ENCODE results near the gene RBPJL. TPM values are rescaled to one million over a fixed set of nuclear protein-coding genes. Genes with fewer than 3 reads are reported as not detected.

RBPJL gene
- total and polyA plus RNA-seq, 2 of the 13 experiments (the other 11 are each of a cell fraction or from before 2014, with no cell fraction given): not detected

DNA sequence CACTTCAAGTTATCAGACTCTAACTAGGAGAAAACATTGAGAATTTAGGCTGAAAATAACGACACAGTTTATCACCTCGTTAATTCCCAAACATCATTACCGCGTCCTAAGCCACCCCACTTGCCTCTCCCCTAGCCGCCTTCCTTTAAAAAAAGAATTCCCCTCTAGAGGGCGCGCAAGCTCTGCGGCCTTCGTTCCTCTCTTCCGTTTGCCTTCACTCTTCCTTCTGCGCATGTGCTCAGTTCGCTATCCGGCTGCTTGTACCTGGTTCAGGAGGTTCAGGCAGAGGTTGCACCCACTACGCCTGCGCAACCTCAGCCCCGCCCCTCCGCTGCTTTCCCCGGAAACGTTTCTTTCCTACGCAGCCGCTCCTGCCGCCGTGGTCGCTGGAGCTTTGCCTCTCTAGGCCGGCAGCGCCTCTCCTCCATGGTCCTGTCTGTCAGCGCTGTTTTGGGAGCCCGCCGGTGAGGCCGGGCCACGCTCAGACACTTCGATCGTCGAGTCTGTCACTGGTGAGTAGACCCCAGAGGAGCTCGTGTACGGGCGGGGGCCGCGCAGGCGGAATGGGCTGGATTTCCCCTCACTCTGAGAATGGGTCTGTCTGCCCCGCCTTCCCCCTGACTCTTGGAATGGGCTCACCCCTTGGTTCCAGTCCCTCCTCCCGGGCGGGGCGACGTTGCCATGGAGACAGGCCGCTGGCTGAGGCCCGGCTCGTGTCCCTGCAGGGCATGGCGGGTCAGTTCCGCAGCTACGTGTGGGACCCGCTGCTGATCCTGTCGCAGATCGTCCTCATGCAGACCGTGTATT is 56.4 kb downstream of the RBPJL start, which contains the start of gene SYS1 (continued):
- TF ChIP-seq ZBTB43 (CRISPR knock-in tag; conservative IDR thresholded peaks at IDR 0.05) (peak; percentile 54; the same call in 1 of the 2 replicates), ZNF577 (CRISPR knock-in tag; IDR thresholded peaks at IDR 0.05; ENCODE audit: borderline replicate concordance, low read depth) (no peak), ZNF430 (CRISPR knock-in tag; IDR thresholded peaks at IDR 0.05) (peak; percentile 86), ZNF766 (CRISPR knock-in tag; IDR thresholded peaks at IDR 0.05; ENCODE audit: borderline replicate concordance) (no peak; the same call in 1 of the 2 replicates), ZNF670 (CRISPR knock-in tag; IDR thresholded peaks at IDR 0.05; ENCODE audit: borderline replicate concordance) (peak; percentile 52; the same call in 1 of the 2 replicates), MBD4 (IDR thresholded peaks at IDR 0.05; ENCODE audit: borderline replicate concordance, low read length) (no peak), POLR2AphosphoS2 (IDR thresholded peaks at IDR 0.05; ENCODE audit: low read depth, low read length) (peak; percentile 87; the same call in 1 of the 2 replicates), HNRNPL (IDR thresholded peaks at IDR 0.05; ENCODE audit: low read depth, low read length) (peak; percentile 83), ZNF570 (CRISPR knock-in tag; IDR thresholded peaks at IDR 0.05; ENCODE audit: borderline replicate concordance) (no peak), STAT5B (CRISPR knock-in tag; IDR thresholded peaks at IDR 0.05) (no peak), ZFP36 (IDR thresholded peaks at IDR 0.05; ENCODE audit: borderline replicate concordance, low read depth, low read length, partially characterized antibody) (peak; percentile 5), KMT2A (CRISPR knock-in tag; IDR thresholded peaks at IDR 0.05) (peak; percentile 89), CHCHD3 (CRISPR knock-in tag; IDR thresholded peaks at IDR 0.05) (peak; percentile 65; the same call in 1 of the 2 replicates), MYNN (CRISPR knock-in tag; IDR thresholded peaks at IDR 0.05; ENCODE audit: low read depth) (no peak), ZNF605 (CRISPR knock-in tag; IDR thresholded peaks at IDR 0.05) (peak; percentile 92), THRA (CRISPR knock-in tag; IDR thresholded peaks at IDR 0.05; ENCODE audit: borderline replicate concordance) (peak; percentile 76), ZNF713 (CRISPR knock-in tag; IDR thresholded peaks at IDR 0.05) (peak; percentile 95; the same call in 1 of the 2 replicates), FLYWCH1 (CRISPR knock-in tag; IDR thresholded peaks at IDR 0.05) (no peak), RBAK (CRISPR knock-in tag; IDR thresholded peaks at IDR 0.05) (peak; percentile 69; the same call in 1 of the 2 replicates), GPN1 (CRISPR knock-in tag; IDR thresholded peaks at IDR 0.05; ENCODE audit: borderline replicate concordance) (peak; percentile 61; the same call in 1 of the 2 replicates), REL (CRISPR knock-in tag; conservative IDR thresholded peaks at IDR 0.05) (no peak), NFE2L2 (IDR thresholded peaks at IDR 0.05; ENCODE audit: low read length) (peak; percentile 28; the same call in 1 of the 2 replicates), SAFB2 (CRISPR knock-in tag; IDR thresholded peaks at IDR 0.05; ENCODE audit: borderline replicate concordance, low read depth) (no peak; the same call in 1 of the 2 replicates), CENPBD1 (CRISPR knock-in tag; IDR thresholded peaks at IDR 0.05; ENCODE audit: borderline replicate concordance, low read depth) (no peak; the same call in 1 of the 2 replicates), SRSF9 (IDR thresholded peaks at IDR 0.05; ENCODE audit: borderline replicate concordance, insufficient read depth, low read depth, low read length, poor library complexity, severe bottlenecking) (no peak), GTF3A (CRISPR knock-in tag; conservative IDR thresholded peaks at IDR 0.05) (peak; percentile 98), ZNF367 (CRISPR knock-in tag; IDR thresholded peaks at IDR 0.05; ENCODE audit: borderline replicate concordance) (no peak; the same call in 1 of the 2 replicates), SIX4 (CRISPR knock-in tag; IDR thresholded peaks at IDR 0.05) (peak; percentile 61)

Data from HepG2 (cell line).